HG03064 (cell line): ENCODE results near the gene GALNT9.
"Not testable (repeated sequence)": the region's sequence is repeated elsewhere in the genome, so short reads cannot be mapped to it uniquely, and the experiment has no call there.

ENCODE experiments used
- ATAC-seq: cut with Tn5 transposase; IDR thresholded peaks from one replicate; pipeline ENCODE4 v1.9.1; 2021; ENCODE audit warnings: low read depth; ENCODE audit not compliant: unreplicated experiment

GALNT9 gene

GRCh38 chr12:132314516-132315233 is 14.7 kb downstream of the GALNT9 start:
- ATAC-seq: no peak

DNA sequence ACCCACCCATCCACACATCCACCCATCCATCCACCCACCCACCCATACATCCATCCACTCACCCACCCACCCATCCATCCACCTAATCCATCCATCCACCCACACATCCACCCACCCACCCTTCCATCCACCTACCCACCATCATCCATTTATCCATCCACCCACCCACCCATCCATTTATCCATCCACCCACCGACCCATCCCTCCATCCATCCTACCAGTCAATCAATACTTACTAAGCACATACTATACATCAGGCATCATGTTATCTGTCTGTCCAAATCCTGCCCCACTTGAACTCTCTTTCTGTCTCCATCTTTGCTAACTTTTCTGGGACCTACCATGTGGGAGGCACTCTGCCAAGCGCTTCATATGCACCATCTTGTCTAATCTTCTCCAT is 15.4 kb downstream of the GALNT9 start:
- ATAC-seq: no peak

DNA sequence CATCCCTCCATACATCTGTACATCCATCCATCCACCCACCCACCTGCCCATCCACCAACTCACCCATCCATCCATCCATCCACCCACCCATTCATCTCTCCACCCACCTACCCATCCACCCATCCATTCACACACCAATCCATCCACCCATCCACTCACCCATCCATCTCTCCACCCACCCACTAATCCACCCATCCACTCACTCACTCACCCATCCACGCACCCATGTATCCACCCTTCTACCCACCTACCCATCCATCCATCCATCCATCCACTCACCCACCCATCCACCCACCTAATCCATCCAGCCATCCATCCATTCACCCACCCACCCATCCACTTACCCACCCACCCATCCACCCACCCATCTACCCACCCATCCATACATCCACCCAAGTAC is 16.2 kb downstream of the GALNT9 start:
- no peak for ATAC-seq

DNA sequence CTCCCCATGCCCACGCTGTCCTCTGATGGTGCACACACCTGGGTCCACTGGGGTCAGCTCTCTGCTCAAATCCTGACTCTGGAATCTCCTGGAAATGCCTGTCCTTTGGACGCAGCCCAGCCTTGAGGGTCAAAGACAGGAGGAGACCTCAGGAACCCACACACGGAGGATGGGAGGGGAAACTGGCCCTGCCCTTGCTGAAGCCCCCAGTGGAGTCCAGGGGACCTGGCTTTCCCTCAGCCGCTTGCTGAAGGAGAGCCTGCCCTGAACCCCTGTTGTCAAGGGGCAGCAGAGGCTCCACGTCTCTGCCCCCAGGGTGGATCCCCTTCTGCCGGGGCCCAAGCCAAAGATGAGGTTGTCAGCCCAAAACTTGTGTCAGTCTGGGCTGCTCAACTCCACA is 16.9 kb downstream of the GALNT9 start:
- ATAC-seq: no peak

DNA sequence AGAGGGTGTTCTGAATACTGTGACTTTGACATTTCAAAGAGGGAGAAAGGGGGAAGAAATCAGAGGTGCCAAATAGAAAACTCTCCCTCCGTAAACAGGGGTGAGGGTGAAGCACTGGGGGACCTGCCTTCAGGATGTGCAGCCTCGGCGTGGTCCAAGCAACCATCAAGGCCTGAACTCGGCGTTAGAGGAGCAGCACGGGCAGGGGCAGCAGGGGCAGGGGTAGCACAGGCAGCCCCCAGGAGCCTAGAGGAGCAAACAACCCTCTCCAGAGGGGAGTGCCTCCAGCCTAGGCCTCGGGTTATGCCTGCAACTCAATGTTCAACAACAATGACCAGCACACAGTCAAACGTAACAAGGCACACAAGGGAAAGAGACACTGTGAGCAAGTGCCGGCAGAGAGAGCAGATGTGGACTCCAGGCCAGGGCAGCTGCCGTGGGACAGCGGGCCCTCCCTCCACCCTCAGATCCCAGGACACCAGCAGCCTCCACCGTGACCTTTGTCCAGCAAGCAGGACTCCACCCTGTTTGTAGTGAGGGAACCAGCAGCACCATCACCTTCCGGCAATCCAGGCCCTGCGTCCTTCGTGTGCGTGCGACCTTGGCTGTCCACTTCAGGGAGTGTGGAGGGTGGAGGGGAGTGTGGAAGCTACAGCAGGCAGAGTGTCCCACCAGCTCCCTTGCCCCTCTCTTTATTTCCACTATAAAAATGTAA is 18.0 kb downstream of the GALNT9 start:
- no peak for ATAC-seq

DNA sequence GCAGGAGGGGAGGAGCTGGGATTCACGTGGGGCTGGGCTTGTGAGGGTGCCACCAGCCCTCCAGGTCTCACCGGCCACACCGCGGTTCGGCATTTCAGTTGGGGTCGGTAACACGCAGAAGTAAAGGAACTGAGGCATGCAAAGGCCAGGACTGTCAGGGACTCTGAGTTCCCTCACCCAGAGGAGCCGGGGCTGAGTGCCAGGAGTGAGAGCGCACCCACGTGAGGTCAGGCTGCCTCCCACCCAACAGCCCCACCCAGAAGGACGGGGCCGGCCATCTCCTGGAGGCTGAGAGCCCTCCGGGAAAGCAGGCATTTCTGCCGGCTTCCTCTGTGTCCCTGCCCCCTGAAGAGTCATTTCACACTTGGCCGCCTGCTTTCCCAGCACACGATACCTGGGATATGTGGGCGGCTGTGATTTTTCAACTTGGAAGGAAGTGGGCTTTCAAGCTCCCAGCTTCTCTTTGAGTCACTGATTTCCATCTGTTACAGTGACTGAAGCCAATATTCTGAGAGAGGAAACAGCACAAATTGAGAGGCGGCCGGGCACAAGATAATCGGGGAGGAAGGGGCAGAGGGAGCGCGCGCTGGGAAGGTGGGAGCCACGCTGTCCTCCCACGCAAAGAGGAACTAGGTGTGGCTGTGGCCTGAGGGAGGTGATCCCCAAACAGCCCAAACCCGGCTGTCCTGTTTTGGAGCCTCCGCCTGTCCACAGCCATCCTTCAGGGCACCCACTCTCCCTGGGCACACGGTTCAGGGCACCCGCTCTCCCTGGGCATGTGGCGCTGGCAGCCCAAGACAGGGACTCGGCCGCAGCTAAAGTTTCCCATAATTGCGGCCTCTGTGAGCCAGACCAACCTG is 19.0 kb downstream of the GALNT9 start:
- ATAC-seq: no peak

DNA sequence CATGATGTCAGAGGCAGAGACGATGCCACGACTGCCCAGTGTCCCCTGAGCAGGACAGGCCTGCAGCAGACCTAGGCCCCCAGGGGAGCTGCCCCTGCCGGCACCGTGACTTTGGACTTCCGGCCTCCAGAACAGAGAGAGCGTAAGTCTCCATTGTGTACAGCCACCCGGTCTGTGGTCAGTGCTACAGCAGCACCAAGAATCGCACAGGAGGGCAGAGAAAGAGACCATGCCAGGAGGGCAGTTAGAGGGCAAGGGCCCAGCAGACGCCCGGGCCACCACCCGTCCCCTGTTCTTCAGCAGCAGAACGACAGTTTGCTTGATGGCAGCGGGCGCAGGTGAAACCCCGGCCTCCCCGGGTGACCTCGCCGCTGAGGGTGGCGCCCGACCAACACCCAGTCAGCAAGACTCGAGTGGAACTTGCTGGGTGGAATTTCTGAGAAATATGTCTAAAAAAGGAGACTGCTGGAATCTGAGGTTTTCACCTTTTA is 19.7 kb downstream of the GALNT9 start:
- no peak for ATAC-seq

- no peak for ATAC-seq
Observed at GRCh38 chr12:132308853-132309595, 20.4 kb downstream of the GALNT9 start.

- ATAC-seq: no peak
Observed at GRCh38 chr12:132307976-132308852, 21.2 kb downstream of the GALNT9 start.

- ATAC-seq: no peak
Observed at GRCh38 chr12:132306885-132307191, 22.6 kb downstream of the GALNT9 start.

- ATAC-seq: no peak
Observed at GRCh38 chr12:132305991-132306884, 23.2 kb downstream of the GALNT9 start.

DNA sequence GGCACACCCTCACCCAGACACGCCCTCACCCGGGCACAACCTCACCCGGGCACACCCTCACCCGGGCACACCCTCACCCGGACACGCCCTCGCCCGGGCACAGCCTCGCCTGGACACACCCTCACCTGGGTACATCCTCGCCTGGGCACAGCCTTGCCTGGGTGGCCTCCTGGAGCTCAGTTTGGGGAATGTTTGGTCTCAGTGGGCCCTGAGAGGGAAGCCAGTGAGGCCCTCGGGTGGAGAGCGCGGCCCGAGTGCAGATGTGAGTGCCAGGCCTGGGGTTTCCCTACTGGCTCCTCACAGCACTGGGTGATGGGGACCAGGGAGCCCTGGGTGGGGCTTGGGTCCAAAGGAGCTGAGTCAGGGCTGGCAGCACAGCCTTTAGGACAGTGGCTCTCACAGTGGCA is 23.8 kb downstream of the GALNT9 start:
- ATAC-seq: no peak

- not testable (repeated sequence) for ATAC-seq
Observed at GRCh38 chr12:132304866-132305265, 24.5 kb downstream of the GALNT9 start.

DNA sequence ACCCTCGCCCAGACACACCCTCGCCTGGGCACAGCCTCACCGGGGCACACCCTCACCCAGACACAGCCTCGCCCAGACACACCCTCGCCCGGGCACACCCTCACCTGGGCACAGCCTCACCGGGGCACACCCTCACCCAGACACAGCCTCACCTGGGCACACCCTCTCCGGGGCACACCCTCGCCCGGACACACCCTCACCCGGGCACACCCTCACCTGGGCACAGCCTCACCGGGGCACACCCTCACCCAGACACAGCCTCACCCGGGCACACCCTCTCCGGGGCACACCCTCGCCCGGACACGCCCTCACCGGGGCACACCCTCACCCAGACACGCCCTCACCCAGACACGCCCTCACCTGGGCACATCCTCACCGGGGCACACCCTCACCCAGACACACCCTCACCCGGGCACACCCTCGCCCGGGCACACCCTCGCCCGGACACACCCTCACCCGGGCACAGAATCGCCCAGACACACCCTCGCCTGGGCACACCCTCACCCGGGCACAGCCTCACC is 25.5 kb downstream of the GALNT9 start:
- not testable (repeated sequence) for ATAC-seq

DNA sequence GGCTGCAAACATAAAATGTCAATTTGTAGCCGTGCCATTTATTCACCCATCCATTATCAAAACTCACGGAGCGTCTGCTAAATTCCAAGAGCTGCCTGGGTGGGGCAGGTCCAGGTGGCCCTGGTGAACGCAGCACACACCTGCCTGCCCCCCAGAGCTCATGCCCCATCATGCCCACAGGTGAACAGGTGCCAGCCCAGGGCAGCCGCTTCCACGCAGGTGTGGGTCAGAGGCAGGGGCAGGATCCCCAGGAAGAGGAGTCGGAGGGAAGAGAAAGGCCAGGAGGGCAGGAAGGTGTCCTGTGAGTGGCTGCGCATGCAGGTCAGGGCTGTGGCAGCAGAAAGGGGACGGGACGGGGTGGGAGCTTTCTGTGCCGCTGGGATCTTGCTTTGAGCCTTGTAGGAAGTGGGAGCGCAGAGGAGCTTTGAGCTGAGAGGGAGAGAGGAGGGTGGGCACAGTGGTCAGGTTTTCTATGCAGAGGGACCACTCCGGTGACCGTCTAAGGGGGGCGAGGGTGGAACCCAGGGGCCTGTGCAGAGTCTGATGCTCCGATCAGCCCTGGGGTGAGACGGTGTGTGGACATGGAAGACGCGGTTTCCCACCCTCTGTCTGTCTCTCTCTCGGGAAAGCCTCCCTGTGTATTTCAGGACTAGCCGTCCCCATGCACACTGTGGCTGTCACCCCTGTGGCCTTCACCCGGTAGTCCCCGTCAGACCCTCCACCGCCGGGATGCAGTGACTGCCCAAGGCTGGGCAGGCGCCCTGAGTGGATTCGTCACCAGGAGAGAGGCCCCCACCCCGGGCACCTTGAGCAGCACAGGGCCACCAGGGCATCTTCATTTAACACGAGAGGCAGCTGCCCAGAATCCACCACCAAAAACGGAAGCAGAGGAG is 26.7 kb downstream of the GALNT9 start:
- no peak for ATAC-seq

GRCh38 chr12:132300789-132301722 is 28.3 kb downstream of the GALNT9 start:
- ATAC-seq: no peak
